GM12874 (cell line): Measurements from ENCODE around the gene PLD4.

ENCODE experiments used
- TF ChIP-seq, protein P1 (sequence below): IDR thresholded peaks from 2 replicates; pipeline ENCODE4 v1.5.1; 2011; ENCODE audit warnings: low read depth, mild to moderate bottlenecking, control low read depth, low read length, moderate library complexity; ENCODE audit not compliant: insufficient read depth

The PLD4 gene

DNA sequence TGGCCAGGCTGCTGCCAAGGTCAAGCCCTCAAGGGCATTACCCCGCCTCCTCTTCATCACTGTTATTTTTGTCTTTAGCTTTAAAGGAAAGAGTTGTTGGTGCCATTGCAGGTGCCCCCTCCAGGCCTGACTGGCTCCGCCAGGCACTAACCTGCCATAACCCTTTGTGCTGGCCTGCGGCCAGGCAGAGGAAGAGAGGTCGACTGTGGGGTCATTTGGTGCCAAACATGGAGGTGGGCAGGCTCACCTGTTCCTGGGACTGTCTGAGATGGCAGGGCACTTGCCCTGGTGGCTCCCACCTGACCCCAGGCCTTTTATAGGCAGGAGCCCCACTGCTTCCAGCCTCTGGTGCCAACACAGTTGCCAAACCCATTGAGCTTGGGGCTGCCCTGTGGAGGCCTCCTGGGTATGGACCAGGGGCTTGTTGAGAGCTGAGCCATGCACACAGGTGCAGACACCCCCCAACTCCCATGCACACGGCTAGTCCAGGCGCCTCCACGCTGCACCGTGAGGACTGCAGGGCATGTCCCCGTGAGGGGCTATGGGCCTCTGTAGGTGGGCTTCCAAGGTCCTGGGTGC lies 29.4 kb upstream of the PLD4 start:
- TF ChIP-seq, protein P1, sequence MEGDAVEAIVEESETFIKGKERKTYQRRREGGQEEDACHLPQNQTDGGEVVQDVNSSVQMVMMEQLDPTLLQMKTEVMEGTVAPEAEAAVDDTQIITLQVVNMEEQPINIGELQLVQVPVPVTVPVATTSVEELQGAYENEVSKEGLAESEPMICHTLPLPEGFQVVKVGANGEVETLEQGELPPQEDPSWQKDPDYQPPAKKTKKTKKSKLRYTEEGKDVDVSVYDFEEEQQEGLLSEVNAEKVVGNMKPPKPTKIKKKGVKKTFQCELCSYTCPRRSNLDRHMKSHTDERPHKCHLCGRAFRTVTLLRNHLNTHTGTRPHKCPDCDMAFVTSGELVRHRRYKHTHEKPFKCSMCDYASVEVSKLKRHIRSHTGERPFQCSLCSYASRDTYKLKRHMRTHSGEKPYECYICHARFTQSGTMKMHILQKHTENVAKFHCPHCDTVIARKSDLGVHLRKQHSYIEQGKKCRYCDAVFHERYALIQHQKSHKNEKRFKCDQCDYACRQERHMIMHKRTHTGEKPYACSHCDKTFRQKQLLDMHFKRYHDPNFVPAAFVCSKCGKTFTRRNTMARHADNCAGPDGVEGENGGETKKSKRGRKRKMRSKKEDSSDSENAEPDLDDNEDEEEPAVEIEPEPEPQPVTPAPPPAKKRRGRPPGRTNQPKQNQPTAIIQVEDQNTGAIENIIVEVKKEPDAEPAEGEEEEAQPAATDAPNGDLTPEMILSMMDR = no peak

DNA sequence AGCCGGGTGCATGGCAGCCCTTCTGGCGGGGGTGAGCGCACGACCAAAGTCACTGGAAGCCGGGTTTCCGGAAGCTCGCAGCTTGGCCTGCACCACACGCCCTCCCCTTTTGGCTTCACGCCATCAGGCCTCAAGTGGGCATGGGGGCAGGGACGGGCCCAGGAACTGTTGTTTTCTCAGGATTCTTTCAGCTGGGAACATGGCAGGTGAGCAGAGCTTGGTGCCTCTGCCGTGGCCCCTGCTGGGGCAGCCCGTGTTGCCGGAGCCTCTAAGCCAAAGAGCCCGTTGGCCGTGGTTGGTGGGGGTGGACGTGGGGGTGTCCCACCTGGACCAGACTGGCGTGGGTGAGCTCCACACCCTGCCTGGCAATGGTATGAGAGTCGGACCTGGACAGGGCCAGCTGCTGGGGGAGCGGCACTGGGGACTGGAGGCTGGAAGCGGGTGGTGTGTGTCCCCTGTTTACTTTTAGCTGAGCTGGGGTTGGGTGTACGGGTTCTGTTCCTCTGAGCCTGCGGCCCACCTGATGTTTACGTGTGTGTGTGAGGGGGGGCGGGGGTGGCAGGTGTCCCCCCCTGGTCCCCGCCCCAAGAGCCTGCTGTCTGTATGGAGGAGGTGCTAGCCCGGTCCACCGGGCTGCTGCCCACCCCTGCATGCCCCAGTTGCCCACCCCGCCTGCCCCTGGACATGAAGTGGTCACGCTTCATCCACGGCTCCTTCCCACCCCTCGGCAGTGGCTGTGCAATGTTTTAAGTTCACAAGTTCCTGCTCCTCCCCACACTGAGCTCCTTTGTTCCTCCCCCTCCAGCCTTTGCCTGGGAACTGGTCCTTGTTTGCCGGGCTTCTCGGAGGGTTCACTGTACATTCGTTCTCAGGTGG lies 28.7 kb upstream of the PLD4 start:
- TF ChIP-seq, protein P1 = no peak

DNA sequence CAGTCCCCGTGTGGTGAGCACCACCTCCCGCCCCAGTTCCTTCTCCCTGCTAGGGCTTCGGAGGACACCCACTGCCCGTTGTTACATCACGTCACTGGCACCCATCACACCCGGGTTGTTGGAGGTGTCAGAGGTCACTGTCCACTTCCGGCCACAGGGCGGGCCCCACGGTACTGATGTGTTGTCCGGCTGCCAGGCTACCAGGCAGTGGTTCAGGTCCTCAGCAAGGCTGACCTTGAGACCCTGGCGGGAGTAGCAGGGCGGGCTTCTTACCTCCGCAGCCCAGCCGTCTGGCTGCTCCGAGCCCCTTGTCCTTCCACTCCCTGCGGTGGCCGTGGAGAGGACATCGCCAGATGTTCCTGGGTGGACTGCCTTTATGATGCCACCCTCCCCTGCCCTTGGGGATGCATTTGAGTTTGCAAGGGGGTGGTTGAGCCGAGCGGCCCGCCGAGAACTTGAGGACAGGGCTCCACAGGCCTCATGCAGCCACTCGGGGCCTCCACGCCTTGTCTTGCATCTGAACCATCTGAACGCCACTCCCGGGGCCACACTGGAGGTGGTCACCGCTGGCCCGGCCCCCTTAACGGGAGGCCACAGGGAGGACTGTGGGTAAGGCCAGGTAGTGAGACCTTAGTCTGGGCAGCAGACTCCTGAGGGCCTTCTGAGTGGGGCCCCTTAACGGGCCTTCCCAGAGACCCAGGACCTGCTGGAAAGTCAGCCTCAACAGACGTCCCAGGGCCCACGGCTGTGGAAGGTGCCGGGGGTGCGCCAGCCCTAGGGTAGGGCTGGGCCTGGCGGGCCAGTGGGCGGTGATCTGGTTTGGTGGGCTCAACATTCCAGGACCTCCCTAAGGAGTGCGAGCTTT lies 27.1 kb upstream of the PLD4 start:
- TF ChIP-seq, protein P1 = no peak

DNA sequence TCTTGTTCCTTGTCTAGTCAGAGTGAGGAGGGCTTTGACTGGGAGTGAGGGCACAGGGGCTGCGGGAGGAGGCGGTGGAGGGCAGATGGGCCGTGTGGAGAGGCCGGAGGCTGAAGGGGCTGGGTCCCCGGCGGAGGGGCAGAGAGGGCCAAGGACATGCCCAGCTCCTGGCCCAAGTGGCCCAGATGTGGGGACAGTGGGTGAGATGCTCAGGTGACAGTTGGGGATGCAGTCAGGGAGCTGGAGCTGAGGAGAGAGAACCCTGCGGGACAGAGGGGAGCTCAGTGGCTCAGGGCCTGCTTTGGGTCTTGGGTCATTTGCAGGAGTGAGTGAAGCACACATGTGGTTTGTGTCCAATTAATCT lies 26.5 kb upstream of the PLD4 start:
- TF ChIP-seq, protein P1 = no peak

DNA sequence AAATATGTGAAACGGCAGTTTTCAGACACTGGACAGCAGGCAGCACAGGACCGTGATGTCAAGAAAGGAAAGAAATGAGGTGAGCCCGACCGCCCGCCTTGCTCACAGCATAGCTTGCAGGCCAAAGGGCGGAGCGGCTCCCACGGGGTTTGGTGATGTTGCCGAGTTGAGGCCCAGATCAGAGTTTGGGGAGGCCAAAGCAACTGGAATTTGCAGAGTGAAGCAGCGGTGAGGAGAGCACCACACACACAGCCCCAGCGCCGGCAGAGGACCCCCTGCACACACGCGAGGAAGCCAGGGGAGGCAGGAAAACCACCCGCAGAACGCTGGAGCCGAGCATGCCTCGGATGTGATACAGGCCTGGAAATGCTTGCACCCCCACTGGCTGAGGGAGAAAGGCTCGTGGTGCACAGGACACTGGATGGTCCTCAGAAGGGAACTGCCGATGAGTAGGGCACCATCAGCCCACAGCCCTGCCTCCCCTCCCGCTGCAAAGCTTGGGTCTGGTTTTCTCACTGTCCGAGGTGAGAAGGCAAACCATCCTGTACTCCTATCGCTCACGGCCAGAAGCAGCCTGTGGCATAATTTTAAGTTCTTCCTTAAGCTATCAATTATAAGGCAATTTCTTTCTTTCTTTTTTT lies 25.7 kb upstream of the PLD4 start:
- TF ChIP-seq, protein P1 = no peak

DNA sequence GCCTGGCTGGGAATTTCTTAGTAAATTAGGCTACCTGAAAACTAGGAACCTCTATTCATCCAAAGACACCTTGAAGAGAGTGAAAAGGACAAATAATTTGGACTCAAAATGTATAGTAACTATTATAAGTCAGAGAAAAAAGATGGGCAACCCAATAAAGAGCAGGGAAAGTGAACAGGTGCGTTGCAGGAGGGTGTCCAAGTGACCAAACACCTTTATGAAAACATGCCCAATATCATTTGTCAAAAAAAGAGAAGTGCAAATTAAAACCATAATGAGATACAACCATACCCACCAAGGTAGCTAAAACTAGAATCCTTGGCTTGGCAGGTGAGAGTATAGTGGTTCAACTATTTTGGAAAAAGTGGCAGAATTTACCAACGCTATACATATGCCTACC lies 24.9 kb upstream of the PLD4 start:
- TF ChIP-seq, protein P1 = no peak
